ENCODE data around the gene CD248.
A peak's percentile ranks its signal among the peaks of the same experiment; 100 is the strongest.

The CD248 gene

GRCh38 chr11:66344550-66345315 is 27.9 kb upstream of the CD248 start, which contains the start of gene BRMS1 (continued):
- TF ChIP-seq KLF10 (tag by site-specific recombination; IDR thresholded peaks at IDR 0.05): no peak
- TF ChIP-seq ZNF292 (tag by site-specific recombination; IDR thresholded peaks at IDR 0.05; ENCODE audit: borderline replicate concordance, low read depth): no peak
- no peak for TF ChIP-seq ZNF140 (tag by site-specific recombination; IDR thresholded peaks at IDR 0.05)
- TF ChIP-seq BCL11A (tag by site-specific recombination; IDR thresholded peaks at IDR 0.05; ENCODE audit: low read depth): no peak
- TF ChIP-seq SP7 (tag by site-specific recombination; IDR thresholded peaks at IDR 0.05): peak; percentile 34; the same call in 1 of the 2 replicates
- no peak for TF ChIP-seq PRDM1 (tag by site-specific recombination; IDR thresholded peaks at IDR 0.05)
- TF ChIP-seq, protein P1, sequence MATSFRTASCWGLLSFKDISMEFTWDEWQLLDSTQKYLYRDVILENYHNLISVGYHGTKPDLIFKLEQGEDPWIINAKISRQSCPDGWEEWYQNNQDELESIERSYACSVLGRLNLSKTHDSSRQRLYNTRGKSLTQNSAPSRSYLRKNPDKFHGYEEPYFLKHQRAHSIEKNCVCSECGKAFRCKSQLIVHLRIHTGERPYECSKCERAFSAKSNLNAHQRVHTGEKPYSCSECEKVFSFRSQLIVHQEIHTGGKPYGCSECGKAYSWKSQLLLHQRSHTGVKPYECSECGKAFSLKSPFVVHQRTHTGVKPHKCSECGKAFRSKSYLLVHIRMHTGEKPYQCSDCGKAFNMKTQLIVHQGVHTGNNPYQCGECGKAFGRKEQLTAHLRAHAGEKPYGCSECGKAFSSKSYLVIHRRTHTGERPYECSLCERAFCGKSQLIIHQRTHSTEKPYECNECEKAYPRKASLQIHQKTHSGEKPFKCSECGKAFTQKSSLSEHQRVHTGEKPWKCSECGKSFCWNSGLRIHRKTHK (tag by site-specific recombination; IDR thresholded peaks at IDR 0.05): no peak
- TF ChIP-seq, protein P2, sequence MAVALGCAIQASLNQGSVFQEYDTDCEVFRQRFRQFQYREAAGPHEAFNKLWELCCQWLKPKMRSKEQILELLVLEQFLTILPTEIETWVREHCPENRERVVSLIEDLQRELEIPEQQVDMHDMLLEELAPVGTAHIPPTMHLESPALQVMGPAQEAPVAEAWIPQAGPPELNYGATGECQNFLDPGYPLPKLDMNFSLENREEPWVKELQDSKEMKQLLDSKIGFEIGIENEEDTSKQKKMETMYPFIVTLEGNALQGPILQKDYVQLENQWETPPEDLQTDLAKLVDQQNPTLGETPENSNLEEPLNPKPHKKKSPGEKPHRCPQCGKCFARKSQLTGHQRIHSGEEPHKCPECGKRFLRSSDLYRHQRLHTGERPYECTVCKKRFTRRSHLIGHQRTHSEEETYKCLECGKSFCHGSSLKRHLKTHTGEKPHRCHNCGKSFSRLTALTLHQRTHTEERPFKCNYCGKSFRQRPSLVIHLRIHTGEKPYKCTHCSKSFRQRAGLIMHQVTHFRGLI (tag by site-specific recombination; IDR thresholded peaks at IDR 0.05): no peak
- no peak for TF ChIP-seq ZNF660 (tag by site-specific recombination; IDR thresholded peaks at IDR 0.05)
- TF ChIP-seq ZNF214 (tag by site-specific recombination; IDR thresholded peaks at IDR 0.05; ENCODE audit: borderline replicate concordance): no peak
- TF ChIP-seq, protein P3, sequence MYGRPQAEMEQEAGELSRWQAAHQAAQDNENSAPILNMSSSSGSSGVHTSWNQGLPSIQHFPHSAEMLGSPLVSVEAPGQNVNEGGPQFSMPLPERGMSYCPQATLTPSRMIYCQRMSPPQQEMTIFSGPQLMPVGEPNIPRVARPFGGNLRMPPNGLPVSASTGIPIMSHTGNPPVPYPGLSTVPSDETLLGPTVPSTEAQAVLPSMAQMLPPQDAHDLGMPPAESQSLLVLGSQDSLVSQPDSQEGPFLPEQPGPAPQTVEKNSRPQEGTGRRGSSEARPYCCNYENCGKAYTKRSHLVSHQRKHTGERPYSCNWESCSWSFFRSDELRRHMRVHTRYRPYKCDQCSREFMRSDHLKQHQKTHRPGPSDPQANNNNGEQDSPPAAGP (tag by site-specific recombination; IDR thresholded peaks at IDR 0.05): peak; percentile 48; the same call in 1 of the 2 replicates
- peak; percentile 71 for TF ChIP-seq ZEB2 (tag by site-specific recombination; IDR thresholded peaks at IDR 0.05)
- TF ChIP-seq BCL6B (tag by site-specific recombination; IDR thresholded peaks at IDR 0.05): no peak; the same call in 1 of the 2 replicates
- TF ChIP-seq ZNF211 (tag by site-specific recombination; IDR thresholded peaks at IDR 0.05; ENCODE audit: low read depth): no peak
- TF ChIP-seq OSR2 (tag by site-specific recombination; IDR thresholded peaks at IDR 0.05): no peak
- TF ChIP-seq ZBTB49 (tag by site-specific recombination; IDR thresholded peaks at IDR 0.05; ENCODE audit: low read depth): no peak
- TF ChIP-seq KLF1 (tag by site-specific recombination; IDR thresholded peaks at IDR 0.05): no peak
- TF ChIP-seq KLF8 (tag by site-specific recombination; IDR thresholded peaks at IDR 0.05): no peak
- no peak for TF ChIP-seq SALL2 (tag by site-specific recombination; IDR thresholded peaks at IDR 0.05; ENCODE audit: borderline replicate concordance)
- TF ChIP-seq ZNF112 (tag by site-specific recombination; IDR thresholded peaks at IDR 0.05): no peak
- peak; percentile 95 for TF ChIP-seq ZNF76 (tag by site-specific recombination; IDR thresholded peaks at IDR 0.05; ENCODE audit: borderline replicate concordance, low read depth)
- no peak for TF ChIP-seq ELK4 (IDR thresholded peaks at IDR 0.05; ENCODE audit: borderline replicate concordance, low read depth, low read length)
- TF ChIP-seq ZNF266 (tag by site-specific recombination; IDR thresholded peaks at IDR 0.05; ENCODE audit: low read depth): no peak
- no peak for TF ChIP-seq ZNF23 (tag by site-specific recombination; IDR thresholded peaks at IDR 0.05; ENCODE audit: borderline replicate concordance)
- TF ChIP-seq GLI2 (tag by site-specific recombination; IDR thresholded peaks at IDR 0.05; ENCODE audit: borderline replicate concordance, low read depth): no peak
- TF ChIP-seq OVOL3 (tag by site-specific recombination; IDR thresholded peaks at IDR 0.05): 0 out of 2 replicates have a peak, but pooled peaks have one; percentile 42
- no peak for TF ChIP-seq AEBP2 (tag by site-specific recombination; IDR thresholded peaks at IDR 0.05; ENCODE audit: borderline replicate concordance)
- no peak; the same call in 1 of the 2 replicates for TF ChIP-seq ZBTB20 (tag by site-specific recombination; IDR thresholded peaks at IDR 0.05)
